Measurements from ENCODE around the gene C1orf174. TPM values are rescaled to one million over a fixed set of nuclear protein-coding genes. Genes with fewer than 3 reads are reported as not detected.
A peak's percentile ranks its signal among the peaks of the same experiment; 100 is the strongest.

C1orf174 gene
- total and polyA plus RNA-seq, 2 of the 13 experiments (the other 11 are each of a cell fraction or from before 2014, with no cell fraction given) = 21.6 to 31.4 TPM

- TF ChIP-seq ZNF609 (CRISPR knock-in tag; IDR thresholded peaks at IDR 0.05; ENCODE audit: borderline replicate concordance) (peak; percentile 53), PHF8 (CRISPR knock-in tag; IDR thresholded peaks at IDR 0.05) (peak; percentile 47), RARG (CRISPR knock-in tag; IDR thresholded peaks at IDR 0.05; ENCODE audit: low read depth) (no peak), ONECUT2 (CRISPR knock-in tag; IDR thresholded peaks at IDR 0.05) (no peak), ZNF749 (CRISPR knock-in tag; IDR thresholded peaks at IDR 0.05; ENCODE audit: borderline replicate concordance) (no peak), PRDM4 (CRISPR knock-in tag; IDR thresholded peaks at IDR 0.05; ENCODE audit: borderline replicate concordance) (no peak), AKNA (CRISPR knock-in tag; IDR thresholded peaks at IDR 0.05; ENCODE audit: borderline replicate concordance) (no peak), PHF5A (CRISPR knock-in tag; IDR thresholded peaks at IDR 0.05; ENCODE audit: low read depth, unreplicated experiment) (peak; percentile 58), SATB2 (CRISPR knock-in tag; IDR thresholded peaks at IDR 0.05) (no peak), ZFP1 (CRISPR knock-in tag; IDR thresholded peaks at IDR 0.05) (no peak), WIZ (CRISPR knock-in tag; IDR thresholded peaks at IDR 0.05) (0 out of 2 replicates have a peak, but pooled peaks have one; percentile 31), IKZF1 (IDR thresholded peaks at IDR 0.05) (no peak), ZNF746 (CRISPR knock-in tag; IDR thresholded peaks at IDR 0.05) (no peak), SOX5 (CRISPR knock-in tag; IDR thresholded peaks at IDR 0.05; ENCODE audit: borderline replicate concordance) (no peak), ATF3 (CRISPR knock-in tag; IDR thresholded peaks at IDR 0.05) (no peak), MXD3 (CRISPR knock-in tag; IDR thresholded peaks at IDR 0.05) (no peak), KLF13 (CRISPR knock-in tag; IDR thresholded peaks at IDR 0.05) (no peak)
Measured at GRCh38 chr1:3900150-3900968, at the start of gene C1orf174 (continued).
